DMS114 treated with DMSO at 0.1 percent for 48 hours (cell line): Measurements from ENCODE around the gene TBC1D2B.
"Not testable (repeated sequence)": the region's sequence is repeated elsewhere in the genome, so short reads cannot be mapped to it uniquely, and the experiment has no call there.

Source experiments
- DNase-seq: peaks from one replicate; lab custom pipeline; 2025; ENCODE audit not compliant: unreplicated experiment; lab: John Stamatoyannopoulos, UW

Gene TBC1D2B

GRCh38 chr15:77958716-77959431 is 118.6 kb downstream of the TBC1D2B start:
- not testable (repeated sequence) for DNase-seq

GRCh38 chr15:77958021-77958420 is 119.5 kb downstream of the TBC1D2B start:
- not testable (repeated sequence) for DNase-seq

- DNase-seq, result not testable (repeated sequence)
These were observed 123.6 kb downstream of the TBC1D2B start for GRCh38 chr15:77953926-77954325.

- DNase-seq, result not testable (repeated sequence)
These were observed 124.5 kb downstream of the TBC1D2B start for GRCh38 chr15:77952928-77953446.

- DNase-seq, result not testable (repeated sequence)
These were observed 126.3 kb downstream of the TBC1D2B start for GRCh38 chr15:77951105-77951786.

GRCh38 chr15:77950470-77950869 is 127.0 kb downstream of the TBC1D2B start:
- not testable (repeated sequence) for DNase-seq

GRCh38 chr15:77945566-77945965 is 131.9 kb downstream of the TBC1D2B start:
- DNase-seq, result no peak
